SK-N-SH treated with all-trans-retinoic acid at 6 μM for 48 hours (cell line): ENCODE data around the gene TXNRD3.

Source experiments
- BACH2 ChIP-seq: fragments of 250-450 bp; sonication (Bioruptor Pico); IDR thresholded peaks from 2 replicates; pipeline ENCODE4 v1.9.0; 2021; ENCODE audit warnings: mild to moderate bottlenecking, borderline replicate concordance
- CREB5 ChIP-seq: fragments of 250-450 bp; sonication (Bioruptor Pico); IDR thresholded peaks from 2 replicates; pipeline ENCODE4 v1.5.1; 2020; ENCODE audit warnings: low read depth, mild to moderate bottlenecking, moderate library complexity
- CSDC2 ChIP-seq: fragments of 250-450 bp; sonication (Bioruptor Pico); IDR thresholded peaks from 2 replicates; pipeline ENCODE4 v1.5.0; 2020; ENCODE audit warnings: mild to moderate bottlenecking, moderate library complexity
- CSRNP3 ChIP-seq: fragments of 250-450 bp; sonication (Bioruptor Pico); IDR thresholded peaks from 2 replicates; pipeline ENCODE4 v1.5.1; 2021; ENCODE audit warnings: mild to moderate bottlenecking, moderate library complexity
- OSR1 ChIP-seq: fragments of 250-450 bp; sonication (Bioruptor Pico); IDR thresholded peaks from 2 replicates; pipeline ENCODE4 v1.8.0; 2022; ENCODE audit warnings: moderate library complexity, mild to moderate bottlenecking, inconsistent platforms
- PATZ1 ChIP-seq: fragments of 250-450 bp; sonication (Bioruptor Pico); IDR thresholded peaks from 2 replicates; pipeline ENCODE4 v1.8.0; 2020; ENCODE audit warnings: mild to moderate bottlenecking, moderate library complexity, borderline replicate concordance
- RARB ChIP-seq: fragments of 250-450 bp; sonication (Bioruptor Pico); IDR thresholded peaks from 2 replicates; pipeline ENCODE4 v1.8.0; 2021; ENCODE audit warnings: mild to moderate bottlenecking, moderate library complexity
- TCF4 ChIP-seq: fragments of 250-450 bp; sonication (Bioruptor Pico); IDR thresholded peaks from 2 replicates; pipeline ENCODE4 v1.8.0; 2021; ENCODE audit warnings: mild to moderate bottlenecking, moderate library complexity, borderline replicate concordance
- ZFP30 ChIP-seq: fragments of 450-650 bp; formaldehyde crosslinking; IDR thresholded peaks from 2 replicates; pipeline ENCODE4 v1.5.0; 2022; ENCODE audit warnings: mild to moderate bottlenecking, moderate library complexity
- ZNF70 ChIP-seq: fragments of 450-650 bp; formaldehyde crosslinking; IDR thresholded peaks from 2 replicates; pipeline ENCODE4 v1.5.0; 2020; ENCODE audit warnings: mild to moderate bottlenecking, moderate library complexity
- ZNF8 ChIP-seq: fragments of 450-650 bp; formaldehyde crosslinking; IDR thresholded peaks from 2 replicates; pipeline ENCODE4 v1.5.0; 2020; ENCODE audit warnings: mild to moderate bottlenecking, moderate library complexity

GRCh38 chr3:126557761-126558160, 97.2 kb downstream of the TXNRD3 start:
- no peak for TF ChIP-seq PATZ1
- no peak for TF ChIP-seq ZNF8
- no peak for TF ChIP-seq BACH2 (CRISPR knock-in tag)
- no peak for TF ChIP-seq CSRNP3
- TF ChIP-seq CSDC2 (CRISPR knock-in tag), result no peak
- TF ChIP-seq TCF4 (CRISPR knock-in tag), result no peak
- TF ChIP-seq CREB5 (CRISPR knock-in tag), result no peak
- no peak for TF ChIP-seq RARB (CRISPR knock-in tag)
- TF ChIP-seq ZFP30, result no peak
- no peak for TF ChIP-seq ZNF70
- no peak for TF ChIP-seq OSR1
